Measurements from ENCODE around the gene KRTAP5-3.
A peak's percentile ranks its signal among the peaks of the same experiment; 100 is the strongest.

Gene KRTAP5-3

DNA sequence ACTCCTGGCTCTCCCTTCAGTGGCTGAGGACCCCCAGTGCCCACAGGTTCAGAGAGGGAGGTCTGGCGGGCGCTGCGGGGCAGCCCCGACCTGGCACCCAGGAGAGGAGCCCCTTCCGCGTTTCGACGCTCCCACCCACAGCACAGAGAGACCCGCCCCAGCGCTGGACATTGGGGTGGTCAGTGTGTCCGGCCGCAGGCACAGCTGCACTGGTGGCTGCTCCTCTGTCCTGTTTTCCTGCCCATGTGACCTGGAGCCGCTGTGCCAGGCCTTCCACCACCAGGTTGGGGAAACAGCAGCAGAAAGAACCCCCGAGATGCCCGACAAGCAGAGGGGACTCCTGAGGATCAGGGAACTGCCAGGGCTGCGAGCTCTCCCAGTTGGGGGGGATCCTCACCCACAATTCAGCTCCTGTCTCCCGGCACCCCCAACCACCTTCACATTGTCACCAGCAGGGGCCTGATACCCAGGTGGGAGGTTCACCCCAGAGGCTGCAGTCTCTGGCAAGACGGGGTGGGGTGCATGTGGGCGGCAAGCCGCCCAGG is 35.0 kb upstream of the KRTAP5-3 start:
- no peak for DNase-seq (ENCODE audit: low read depth in 1 of 2, low spot score in 1 of 2)

DNA sequence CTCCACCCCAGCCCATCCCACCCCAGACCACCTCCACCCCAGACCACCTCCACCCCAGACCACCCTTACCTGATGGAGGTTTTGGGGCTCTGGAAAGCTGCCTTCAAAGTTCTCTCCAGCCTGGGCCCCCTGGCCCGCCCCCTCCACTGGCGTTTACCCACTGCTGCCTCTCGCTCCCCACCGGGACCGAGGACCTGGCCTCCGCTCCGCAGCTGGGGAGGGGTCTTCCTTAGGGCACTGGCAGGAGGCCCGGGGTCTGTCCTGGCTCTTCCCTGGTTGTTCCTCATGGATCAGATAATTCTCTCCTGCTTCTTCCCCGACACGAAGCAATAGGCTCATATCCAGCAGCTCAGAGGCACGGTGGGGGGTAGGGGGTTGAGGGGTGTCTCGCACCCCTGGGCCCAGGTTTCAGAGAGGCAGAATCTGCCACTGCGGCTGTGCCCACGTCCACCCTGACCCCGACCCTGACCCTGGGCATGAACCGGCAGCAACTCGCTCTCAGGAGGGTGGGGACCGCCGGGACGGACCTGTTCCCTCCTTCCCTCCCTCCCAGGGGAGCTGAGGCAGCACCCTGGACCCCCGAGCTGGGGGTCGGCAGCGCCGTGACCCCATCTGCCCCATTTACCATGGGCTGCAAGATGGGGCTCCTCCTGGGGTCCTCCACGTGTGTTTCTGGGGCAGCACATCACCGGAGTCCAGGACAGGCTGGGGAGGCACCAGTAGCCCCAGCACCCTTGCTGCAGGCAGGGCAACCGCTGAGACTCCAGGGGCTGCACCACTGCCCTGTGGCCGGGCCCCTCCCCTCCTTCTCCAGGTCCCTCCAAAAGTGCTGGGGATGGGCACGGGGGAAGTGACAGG is 34.3 kb upstream of the KRTAP5-3 start:
- DNase-seq (ENCODE audit: low read depth in 1 of 2, low spot score in 1 of 2) = no peak

DNA sequence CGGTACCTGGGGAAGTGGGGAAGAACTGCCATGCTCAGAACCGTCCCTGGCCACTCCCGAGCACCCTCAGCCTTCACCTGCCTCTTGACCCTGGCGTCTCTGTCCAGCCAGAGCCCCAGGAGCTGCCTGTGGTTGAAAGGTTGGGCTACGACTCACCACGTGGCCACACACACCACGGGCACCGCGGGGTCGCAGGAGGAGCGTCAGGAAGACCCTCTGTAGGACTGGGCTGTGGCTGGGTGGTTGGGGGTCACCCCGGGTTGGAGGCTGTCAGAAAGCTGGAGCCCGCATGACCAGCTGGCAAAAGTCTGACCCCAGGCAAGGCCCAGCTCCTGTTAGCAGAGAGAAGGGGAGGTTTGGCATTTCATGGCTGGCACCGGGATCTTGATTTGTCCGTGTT is 32.8 kb upstream of the KRTAP5-3 start:
- DNase-seq (ENCODE audit: low read depth in 1 of 2, low spot score in 1 of 2) = no peak

DNA sequence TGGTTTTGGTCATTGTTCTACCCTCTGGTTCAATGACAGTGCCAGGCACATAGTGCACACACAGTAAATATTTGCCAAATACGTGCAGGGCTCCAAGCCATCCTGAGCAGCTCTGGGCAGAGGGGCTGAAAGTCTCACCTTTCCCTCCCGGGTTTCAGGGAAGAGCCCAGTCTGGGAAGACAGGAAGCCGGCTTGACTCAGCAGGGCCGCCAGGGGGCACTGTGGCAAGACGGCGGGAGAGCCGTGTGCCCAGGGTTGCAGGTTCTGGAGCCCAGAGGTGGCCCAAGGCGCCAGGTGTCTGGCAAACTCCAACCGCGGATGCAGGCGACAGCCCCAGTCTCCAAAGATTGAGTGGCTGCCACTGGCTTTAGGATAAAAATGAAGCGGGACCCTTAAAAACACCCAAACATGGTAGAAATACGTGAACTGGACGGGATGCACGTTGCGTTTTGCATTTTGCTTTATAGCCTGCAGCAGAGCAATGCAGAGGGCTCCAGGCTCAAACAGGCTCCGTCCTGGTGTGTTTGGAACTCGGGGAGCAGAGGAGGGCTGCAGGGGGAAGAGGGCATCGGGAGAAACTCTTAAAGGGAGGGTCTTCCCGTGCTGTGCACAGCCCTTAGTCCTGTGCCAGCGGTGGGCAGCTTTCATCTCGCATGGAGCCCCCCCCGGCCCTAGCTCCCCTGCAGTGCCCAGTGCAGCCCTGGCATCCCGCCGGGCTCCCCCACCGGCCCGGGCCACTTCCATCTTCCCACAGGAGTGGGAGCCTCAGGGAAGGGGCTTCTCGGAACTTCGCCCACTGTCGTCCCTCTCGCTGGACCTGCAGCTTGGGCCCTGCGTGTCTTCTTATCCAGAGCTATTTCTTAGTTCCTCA is 32.0 kb upstream of the KRTAP5-3 start:
- DNase-seq (ENCODE audit: low read depth in 1 of 2, low spot score in 1 of 2) = no peak

DNA sequence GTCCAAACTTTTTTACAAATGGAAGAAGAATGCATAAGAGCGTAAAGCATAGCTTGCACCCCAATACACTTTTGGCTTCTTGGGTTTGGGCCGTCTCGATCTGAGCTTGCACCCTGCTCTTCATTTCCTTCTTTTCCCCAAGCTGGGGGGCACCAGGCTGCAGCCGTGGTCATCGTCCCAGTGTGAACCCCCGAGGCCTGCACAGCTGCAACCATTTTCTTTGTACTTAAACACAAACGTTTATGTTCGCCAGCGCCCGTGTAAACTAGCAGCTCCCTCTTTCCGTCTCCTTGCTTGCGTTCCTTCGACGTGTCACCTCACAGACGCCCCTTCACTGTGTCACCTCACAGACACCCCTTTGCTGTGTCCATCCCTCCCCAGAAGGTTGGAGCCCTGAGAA is 31.4 kb upstream of the KRTAP5-3 start:
- no peak for DNase-seq (ENCODE audit: low read depth in 1 of 2, low spot score in 1 of 2)

DNA sequence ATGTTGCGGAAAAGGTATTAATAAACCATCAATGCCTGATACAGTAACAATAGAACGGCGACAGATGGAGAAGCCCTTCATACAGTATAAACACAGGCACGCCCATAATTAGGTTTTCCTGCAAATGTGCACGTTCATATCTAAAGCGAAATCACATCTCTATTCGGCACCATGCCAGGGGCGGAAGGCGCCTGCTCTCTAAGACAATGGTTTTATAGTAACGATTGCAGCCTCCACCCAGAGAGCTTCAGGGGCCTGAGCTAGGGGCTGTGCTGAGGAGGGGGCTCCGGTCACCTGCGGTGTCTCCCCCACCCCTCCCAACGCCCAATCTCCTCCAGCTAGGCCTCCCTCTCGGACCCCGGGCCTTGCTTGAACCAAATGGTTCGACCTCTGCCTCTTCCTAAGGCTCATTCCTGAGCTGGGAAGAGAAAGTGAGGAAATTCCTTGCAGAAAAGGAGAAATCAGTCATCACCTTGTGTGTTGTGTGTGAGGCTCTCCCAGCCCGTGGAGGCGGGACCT is 30.9 kb upstream of the KRTAP5-3 start:
- DNase-seq (ENCODE audit: low read depth in 1 of 2, low spot score in 1 of 2) = no peak

DNA sequence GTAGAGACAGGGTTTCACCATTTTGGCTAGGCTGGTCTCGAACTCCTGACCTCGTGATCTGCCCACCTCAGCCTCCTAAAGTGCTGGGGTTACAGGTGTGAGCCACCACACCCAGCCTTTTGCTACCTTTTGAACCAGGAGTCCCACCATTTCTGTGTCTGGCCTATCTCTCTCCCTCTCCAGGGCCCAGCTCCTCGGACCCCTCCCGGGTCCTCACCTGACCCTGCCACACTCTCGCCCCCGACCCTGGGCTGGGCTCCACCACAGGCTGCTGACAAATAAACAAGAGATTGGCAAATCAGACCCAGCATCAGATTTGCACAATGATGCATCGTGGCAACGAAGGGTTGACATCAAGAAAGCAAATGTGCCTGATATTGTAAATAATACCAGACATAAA is 30.1 kb upstream of the KRTAP5-3 start:
- no peak for DNase-seq (ENCODE audit: low read depth in 1 of 2, low spot score in 1 of 2)

DNA sequence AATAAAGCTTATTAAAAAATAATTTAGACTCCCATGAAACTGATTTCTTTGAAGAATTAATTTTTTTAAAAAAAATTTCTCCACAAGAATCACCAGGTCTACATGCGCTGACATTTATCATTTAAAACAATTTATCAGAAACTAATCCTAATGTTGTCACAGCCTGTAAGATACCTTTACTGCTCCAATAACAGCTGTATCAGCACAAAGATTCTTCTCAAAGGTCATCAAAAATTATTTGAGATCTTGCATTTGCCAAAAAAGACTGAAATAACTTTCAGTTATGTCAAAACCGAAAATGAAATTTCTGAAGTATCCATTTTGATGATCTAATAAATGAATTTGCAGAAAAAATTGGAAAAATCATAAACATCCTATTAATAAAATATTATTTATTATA is 29.4 kb upstream of the KRTAP5-3 start:
- no peak for DNase-seq (ENCODE audit: low read depth in 1 of 2, low spot score in 1 of 2)

DNA sequence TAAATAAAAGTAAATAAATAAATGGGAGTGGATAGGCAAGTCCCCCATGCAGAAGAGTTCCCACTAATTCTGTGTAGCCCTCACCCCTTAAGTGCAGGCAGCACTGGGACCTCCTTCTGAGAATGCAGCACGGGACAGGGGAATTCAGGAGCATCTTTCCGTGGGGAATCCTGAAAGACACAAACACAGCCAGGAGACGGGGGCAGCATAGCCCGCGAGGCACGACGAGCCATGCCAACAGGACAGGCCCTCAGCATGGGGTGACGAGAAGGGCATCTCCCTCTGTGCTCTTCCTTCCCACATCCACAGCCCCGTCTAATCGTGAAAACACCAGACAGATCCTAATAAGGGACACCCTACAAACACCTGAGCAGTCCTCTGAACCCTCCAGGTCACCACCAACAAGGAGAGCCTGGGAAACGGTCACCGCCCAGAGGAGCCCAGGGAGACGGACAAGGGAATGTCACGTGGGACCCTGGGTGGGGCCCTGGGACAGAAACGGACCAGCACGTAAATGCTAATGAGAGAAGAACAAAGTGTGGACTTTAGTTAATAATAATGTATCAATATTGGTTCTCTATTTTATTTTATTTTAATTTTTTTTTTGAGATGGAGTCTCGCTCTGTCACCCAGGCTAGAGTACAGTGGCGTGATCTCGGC is 28.2 kb upstream of the KRTAP5-3 start:
- DNase-seq (ENCODE audit: low read depth in 1 of 2, low spot score in 1 of 2) = no peak

DNA sequence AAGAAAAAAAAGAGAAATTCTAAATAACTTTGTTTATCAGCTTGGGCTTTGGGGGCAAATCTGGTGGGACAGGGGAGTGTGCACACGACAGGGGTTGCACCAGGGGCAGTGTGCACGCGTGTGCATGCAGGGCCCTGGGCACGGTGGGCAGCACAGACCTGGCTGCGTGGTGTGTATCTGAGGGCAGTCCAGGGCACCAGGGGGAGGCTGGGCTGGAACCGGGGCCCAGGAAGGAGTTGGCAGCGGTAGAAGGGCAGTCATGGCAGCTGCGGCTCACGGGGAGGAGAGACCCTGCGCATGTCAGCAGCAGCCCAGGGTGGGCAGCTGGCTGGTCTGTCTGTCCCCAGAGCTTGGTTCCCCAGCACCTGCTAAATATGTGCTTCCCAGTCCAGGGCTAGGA is 25.6 kb upstream of the KRTAP5-3 start:
- no peak for DNase-seq (ENCODE audit: low read depth in 1 of 2, low spot score in 1 of 2)

DNA sequence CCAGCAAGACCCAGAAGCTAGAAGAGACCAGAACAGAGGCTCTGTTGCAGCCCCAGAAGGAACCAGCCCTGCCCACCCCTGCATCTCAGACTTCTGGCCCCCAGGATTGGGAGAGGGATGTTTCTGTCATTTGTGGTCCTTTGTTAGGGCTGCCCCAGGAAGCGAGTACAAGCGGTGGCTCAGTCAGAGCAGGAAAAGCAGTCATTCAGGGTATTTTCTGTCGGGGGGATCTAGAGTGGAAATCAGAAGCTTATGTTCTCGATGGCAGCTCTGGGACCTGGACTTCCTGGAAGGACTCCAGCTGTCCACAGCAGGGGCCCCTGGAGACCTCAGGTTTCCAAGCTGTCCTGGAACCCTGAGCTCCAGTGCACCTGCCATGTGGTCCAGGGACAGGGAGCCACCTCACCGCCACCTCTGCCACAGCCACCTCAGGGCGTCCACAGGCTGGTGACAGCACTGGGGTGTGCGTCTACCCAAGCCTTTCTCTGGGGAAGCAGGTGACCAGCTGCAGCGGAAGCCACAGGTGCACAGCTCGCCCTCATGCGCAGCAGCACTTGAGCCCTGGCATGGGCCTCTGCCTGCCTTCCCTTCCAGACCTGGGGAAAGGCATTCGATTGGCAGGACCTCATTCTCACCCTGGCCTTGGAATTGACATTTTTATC is 23.9 kb upstream of the KRTAP5-3 start:
- no peak for DNase-seq (ENCODE audit: low read depth in 1 of 2, low spot score in 1 of 2)

DNA sequence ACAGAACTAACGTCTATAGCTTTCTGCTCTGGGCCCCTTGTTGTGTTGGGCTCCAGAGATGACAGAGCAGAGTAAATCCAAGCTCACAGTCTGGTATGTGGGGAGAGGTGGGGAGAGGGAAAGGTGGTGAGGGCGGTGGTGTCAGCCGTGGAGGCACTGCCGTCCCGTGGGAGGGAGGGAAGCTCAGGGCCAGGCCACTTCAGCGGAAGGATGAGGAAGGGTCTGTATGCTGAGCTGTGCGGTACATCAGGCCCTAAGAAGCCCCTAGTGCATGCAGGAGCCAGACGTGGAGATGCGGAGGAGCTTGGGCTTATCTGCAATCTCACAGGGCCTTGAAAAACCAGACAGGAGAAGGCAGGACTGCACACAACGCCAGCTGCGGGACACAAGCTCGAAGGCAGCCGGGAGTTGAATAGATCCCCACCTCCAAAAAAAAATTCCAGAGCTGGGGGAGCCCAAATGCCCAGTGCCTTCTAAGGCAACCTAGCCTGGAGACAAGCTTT is 22.9 kb upstream of the KRTAP5-3 start:
- DNase-seq (ENCODE audit: low read depth in 1 of 2, low spot score in 1 of 2) = no peak

DNA sequence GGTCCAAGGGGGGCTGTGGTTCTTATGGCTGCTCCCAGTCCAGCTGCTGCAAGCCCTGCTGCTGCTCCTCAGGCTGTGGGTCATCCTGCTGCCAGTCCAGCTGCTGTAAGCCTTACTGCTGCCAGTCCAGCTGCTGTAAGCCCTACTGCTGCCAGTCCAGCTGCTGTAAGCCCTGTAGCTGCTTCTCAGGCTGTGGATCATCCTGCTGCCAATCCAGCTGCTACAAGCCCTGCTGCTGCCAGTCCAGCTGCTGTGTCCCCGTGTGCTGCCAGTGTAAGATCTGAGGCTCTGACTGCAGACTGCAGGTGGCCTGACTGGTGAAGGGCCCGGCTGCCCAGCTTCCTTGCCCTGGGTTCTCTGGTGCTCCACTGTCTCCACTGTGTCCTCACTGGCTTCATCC is 22.0 kb upstream of the KRTAP5-3 start:
- no peak for DNase-seq (ENCODE audit: low read depth in 1 of 2, low spot score in 1 of 2)

DNA sequence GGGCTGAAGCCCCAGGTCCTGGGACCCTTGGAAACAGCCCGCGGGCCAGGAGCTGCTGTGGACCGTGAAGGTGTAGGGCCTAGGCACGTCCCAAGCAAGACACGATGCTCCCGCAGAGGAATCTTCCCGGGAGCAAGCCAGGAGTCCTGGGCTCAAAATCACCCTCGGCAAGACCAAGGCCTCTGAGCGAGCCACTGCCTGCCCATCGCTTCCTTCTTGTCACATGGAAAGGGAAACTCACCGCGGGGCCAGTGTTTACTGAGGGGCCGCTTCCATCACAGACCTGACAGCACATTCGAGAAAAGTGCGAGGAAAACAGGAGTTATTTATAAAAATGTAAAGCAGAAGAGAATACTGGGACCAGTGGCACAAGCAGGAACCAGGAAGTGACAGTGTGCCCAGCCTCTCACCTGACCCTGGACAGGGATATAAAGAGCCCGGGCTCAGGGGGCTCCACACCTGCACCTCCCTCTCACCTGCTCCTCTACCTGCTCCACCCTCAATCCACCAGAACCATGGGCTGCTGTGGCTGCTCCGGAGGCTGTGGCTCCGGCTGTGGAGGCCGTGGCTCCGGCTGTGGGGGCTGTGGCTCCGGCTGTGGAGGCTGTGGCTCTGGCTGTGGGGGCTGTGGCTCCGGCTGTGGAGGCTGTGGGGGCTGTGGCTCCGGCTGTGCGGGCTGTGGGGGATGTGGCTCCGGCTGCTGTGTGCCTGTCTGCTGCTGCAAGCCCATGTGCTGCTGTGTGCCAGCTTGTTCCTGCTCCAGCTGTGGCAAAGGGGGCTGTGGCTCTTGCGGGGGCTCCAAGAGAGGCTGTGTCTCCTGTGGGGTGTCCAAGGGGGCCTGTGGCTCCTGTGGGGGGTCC is 21.3 kb upstream of the KRTAP5-3 start, which contains the start of gene KRTAP5-5:
Gene KRTAP5-5 (plus strand): TSS at position 450 of the 860 bp plus-strand sequence. CDS start 66 bp downstream, at position 516.
- DNase-seq (ENCODE audit: low read depth in 1 of 2, low spot score in 1 of 2) = no peak

DNA sequence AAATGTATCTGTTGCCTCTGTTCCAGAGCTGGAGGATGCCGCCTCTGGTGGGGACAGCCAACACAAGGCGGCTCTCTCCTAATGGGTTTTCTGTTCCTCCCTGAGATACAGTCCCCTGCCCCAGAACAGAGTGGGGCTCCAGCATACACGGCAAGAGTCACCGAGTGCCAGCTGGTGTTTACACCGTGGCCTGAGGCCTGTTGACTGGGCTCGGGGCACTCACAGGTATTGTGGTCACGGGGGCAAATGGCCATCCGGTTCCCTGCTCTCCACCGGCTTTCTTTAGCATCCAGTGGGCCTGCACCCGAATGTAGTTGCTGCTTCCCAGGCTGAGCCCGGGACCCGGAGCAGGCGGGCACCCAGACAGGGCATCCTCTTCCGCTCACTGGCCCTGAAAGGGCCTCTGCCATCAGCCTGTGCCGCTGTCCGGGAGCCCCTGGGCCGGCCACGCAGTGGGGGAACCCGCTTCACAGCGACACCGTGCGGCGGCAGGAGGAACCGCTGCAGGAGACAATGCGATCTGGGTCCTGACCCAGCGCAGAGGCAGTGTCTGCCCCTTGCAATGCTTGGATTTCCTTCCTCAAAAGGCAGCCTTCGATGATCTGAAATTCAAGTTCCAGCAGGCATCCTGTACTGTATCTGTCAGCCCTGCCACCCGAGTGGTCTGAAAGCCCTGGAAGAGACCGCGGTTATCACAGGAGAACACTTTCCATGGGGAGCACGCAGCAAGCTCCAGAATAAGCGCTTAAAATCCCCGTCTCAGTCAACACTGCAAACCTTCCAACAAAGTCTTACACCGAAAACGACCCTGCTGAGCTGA is 20.5 kb upstream of the KRTAP5-3 start:
- peak; percentile 41 to 49 for DNase-seq (ENCODE audit: low read depth in 1 of 2, low spot score in 1 of 2)

DNA sequence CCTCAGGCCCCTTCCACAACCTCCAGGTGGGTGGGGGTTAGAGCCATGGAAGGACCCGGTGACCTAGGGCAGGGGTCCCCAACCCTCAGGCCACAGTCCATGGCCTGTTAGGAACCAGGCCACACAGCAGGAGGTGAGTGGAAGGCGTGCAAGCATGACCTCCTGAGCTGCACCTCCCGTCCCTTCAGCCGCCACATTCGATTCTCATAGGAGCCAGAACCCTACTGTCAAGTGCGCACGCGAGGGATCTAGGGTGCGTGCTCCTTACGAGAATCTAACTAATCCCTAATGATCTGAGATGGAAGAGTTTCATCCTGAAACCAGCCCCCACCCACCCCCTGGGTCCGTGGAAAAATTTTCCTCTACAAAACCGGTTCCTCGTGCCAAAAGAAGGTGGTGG is 17.3 kb upstream of the KRTAP5-3 start:
- DNase-seq (ENCODE audit: low read depth in 1 of 2, low spot score in 1 of 2) = no peak

DNA sequence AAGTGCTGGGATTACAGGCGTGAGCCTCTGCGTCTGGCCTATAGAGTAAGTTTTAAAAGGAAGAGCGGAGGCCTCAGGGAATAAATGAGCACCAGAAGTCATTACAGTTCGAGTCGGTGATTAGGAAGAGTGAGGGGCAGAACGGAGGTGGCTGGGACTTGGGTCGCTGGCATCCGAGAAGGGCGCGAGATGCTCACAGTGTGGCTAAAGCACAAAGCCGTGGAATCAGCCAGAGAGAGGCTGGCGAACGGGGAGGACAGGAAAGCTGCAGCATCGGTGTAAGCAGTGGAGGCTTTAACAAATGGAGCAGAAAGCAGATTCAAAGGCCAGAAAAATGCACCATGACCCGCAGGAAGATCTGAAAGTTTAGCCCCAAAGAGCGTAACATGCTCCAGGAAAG is 16.4 kb upstream of the KRTAP5-3 start:
- DNase-seq (ENCODE audit: low read depth in 1 of 2, low spot score in 1 of 2) = no peak

DNA sequence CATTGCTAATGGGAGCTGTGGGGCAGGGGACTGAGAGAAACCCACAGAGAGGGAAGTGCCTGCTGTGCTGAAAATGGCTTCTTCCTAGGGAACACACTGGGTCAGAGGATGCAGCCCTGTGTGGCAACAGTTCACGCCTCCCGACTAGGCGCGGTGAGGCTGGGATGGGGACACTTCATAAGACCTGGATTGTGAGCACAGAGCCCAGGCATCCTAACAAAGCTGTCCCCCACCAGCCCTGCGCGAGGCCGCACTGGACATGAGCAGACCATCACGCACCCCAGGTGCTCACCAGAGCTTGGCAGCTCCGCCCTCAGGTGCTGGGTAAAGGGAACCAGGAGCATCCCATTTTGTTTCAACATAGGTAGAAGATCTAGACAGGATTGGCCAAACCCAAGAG is 15.5 kb upstream of the KRTAP5-3 start:
- DNase-seq (ENCODE audit: low read depth in 1 of 2, low spot score in 1 of 2) = no peak

DNA sequence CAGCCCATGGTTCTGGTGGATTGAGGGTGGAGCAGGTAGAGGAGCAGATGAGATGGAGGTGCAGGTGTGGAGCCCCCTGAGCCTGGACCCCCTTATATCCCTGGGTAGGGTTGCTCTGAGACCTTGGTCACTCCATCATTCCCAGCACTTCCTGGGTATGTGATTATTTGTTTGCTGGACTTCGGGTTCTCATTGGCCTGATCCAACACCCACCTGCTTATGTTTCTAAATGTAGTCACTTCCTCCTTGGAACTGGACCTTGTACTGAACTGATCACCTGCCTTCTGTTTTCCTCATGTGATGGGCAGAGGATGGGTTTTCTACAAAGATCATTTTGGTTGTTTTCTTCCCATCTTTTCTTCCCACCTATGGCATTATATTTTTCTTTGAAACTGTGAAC is 13.8 kb upstream of the KRTAP5-3 start, which contains the start of gene KRTAP5-4:
Gene KRTAP5-4 (minus strand): TSS at position 53 of the 400 bp plus-strand sequence. CDS start 45 bp downstream, at position 8.
- no peak for DNase-seq (ENCODE audit: low read depth in 1 of 2, low spot score in 1 of 2)

Measured in activated T-helper 1 cell treated with anti-CD3 and anti-CD28 coated beads, Interleukin-2, amount 50 U/mL, for 16 hours (primary cell).